NCI-H1105 treated with DMSO at 0.1 percent for 48 hours (cell line): Measurements from ENCODE around the gene LRTM1.

Source experiments
- DNase-seq: peaks from one replicate; lab custom pipeline; 2025; lab: John Stamatoyannopoulos, UW

Gene LRTM1

DNA sequence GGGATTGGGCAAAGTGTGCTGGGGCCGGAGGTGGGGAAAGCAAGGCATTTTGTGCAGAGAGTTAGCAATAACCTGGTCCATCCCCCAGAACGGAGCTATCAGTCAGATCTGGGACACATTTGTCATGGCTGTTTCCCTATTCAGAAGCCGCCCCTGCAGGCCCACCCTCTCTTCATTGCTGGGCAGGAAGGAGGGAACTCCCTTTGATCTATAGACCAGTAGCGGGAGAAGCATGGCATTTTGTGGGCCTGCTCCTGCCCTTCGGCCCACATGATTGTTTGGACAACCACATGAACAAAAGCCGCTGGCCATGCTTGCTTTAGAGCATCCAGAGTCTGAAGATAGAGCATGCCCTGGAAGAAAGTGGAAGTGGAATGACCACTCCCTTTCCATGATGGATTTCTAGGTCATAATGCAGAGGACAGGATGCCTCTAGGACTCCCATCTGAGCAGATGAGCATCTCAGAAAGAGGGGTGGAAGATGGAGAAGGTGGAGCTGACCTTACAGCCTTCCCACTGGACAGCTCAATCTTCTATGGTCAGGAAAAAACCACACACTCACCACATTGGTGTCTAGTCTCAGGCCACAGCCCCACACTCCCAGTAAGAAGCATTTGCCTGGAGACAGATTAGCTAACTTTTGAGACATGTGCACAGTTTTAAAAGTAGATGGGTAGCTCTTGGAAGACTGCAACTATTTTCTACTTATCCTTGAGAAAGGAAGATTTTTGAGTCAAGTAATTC lies 11.9 kb upstream of the LRTM1 start:
- no peak for DNase-seq

DNA sequence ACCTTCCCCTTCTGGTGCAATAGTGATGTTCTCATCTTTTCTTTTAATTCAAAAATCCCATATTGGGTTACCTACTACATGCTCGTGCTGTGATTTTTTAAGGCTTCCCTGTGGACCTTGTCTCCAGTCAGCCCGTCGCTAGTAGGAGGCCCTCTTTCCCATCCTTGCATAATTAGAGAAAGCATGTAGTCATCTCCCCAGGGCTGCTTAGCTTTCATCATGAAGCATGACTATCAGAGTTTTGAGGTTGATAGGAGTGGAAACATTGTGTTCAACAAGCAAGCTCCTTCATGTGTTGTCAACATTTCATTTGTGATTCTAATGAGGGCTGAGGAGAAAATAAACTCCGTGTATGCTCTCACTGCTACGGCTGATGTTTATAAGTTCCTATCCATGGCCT lies 8.7 kb upstream of the LRTM1 start:
- DNase-seq, result no peak

DNA sequence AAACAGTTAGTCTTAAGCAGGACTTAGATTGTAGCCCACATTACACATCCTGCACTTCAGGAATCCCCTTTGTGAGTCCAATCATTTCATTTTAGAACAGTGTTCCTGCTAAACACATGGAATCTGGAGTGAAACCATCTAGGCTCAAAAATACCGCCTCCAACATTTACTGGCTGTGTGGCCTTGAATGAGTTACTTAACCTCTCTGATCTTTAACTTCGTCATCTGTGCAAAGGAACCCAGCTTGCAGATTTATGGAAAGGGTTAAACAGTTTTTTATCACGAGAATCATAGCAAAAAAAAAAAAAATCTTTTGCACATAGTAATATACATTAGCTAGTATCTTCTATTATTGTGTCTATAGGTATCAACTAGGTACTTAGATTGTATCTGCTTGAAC lies 8.0 kb upstream of the LRTM1 start:
- DNase-seq, result no peak

DNA sequence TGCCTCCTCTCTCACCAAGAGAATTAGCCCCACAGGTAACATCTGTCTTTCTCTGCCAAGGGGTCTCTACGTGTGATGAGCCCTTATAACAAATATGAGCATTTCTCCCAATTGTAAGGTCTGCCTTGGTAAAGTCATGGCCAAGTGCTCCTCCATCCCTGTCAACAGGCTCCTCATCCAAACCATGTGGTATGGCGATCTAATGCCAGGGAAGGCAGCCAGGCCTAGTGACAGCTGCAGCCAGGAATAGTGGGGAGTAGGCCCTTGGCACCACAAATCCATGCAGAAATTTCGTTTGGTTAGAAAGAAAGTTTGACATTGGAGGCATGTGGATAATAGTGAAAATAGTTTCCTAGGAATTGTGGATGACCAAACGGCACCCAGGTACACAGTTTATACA lies 4.7 kb upstream of the LRTM1 start:
- no peak for DNase-seq

DNA sequence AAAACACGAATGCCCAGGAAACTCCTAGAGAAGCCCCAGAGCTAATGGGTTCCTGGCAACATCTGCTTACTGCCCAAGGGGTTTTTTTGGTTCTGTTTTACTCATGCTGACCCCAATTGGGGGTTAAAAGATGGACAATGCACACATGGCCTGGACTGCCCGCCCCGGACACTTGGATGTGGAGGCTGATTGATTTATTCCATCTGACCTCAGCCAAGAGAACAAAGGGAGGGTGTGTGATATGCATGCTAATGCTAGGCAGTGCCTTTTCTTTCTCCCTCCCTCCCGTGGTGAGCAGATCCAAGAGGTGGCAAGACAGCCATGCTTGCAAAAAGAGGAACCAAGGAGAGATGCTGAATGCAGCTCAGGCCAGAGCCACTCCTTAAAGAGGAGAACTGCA lies 3.3 kb upstream of the LRTM1 start:
- DNase-seq, result no peak

DNA sequence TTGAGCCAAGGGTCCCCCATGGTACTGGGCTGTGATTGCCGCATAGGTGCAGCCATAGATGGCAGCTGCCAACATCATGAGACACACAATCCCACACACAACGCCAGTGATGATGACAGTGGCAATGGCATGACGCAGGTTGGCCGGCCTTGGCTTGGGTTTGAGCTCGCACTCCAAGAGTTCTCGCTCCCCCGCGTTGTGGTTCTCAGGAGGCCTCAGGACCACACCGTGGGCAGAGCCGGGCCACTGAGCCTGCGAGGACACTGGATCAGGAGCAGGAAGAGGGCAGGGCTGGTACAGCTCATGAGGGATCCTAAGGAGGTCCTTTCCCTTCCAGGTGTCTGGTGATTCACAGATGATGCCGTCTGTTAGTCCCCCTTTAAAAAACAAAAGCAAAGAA lies 9.3 kb downstream of the LRTM1 start:
- no peak for DNase-seq

DNA sequence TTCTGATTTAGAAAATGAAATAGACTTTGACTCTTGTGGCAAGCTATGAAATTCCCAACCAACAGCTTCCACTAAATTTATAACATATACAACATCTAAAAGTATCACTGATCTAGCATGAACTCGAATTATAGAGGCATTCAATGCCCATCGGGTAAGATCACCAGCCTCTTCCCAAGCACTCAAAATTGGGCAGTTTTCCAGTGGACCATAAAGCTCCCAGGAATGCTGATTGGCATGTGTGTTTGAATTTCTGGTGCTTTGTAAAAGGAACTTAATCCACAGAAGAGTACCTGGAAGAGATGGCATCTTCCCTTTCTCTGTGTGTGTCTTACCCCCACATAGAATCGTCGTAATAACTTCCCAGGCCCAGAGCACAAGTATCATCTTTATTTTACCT lies 10.0 kb downstream of the LRTM1 start:
- DNase-seq, result no peak

DNA sequence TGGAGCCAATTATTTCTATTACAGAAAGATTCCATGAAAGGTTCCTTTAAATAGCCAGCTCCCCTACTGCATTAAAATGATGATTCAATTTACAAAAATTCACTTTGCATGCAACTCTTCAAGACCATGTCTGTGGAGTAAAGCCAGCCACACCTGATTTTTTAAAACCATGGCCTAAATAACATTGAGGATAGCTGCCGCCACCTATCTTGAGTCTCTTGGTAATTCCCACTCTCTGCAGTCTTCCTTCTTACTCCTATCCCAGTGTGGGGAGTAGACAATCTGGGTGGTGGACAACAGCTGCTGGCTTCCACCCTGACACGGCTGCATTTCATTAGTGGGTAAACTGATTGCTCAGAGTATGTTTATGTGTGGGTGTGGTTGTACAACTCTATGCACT lies 10.7 kb downstream of the LRTM1 start:
- no peak for DNase-seq

DNA sequence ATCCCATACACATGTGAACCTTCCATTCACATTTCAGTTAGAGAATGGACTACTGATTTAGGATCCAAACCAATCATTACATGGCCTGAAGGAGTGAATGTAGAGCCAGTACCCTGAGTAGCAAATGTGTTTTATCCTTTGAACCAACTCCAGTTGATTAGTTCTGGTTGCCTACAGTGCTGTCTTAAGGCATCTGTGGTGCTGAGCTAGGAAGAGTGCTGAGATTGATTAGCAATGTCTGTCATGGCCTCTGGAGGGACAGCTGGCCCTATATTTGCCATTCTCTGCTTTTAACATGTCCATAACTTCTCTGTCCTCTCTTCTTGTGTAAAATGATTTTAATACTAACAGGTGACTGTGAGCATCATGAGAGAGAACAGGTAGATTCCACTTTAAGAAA lies 11.1 kb downstream of the LRTM1 start:
- no peak for DNase-seq

DNA sequence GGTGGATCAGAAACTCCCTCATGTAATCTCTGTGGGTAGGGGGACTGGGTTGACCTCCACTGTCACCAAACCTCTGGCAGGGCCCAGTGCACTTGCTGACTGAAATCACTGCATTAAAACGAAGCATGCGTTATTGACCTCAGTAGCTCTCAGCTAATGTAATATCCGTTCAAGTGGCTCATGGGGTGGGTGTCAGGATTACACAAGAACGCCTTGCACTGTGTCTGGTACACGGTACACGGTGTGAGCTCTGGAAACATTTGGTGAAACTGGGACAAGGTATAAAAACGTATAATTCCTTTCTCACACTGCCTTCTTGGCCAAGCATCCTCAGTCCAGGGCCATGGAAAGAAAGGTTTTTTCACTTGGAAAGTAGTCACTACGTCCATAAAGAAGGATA lies 11.9 kb downstream of the LRTM1 start:
- no peak for DNase-seq

DNA sequence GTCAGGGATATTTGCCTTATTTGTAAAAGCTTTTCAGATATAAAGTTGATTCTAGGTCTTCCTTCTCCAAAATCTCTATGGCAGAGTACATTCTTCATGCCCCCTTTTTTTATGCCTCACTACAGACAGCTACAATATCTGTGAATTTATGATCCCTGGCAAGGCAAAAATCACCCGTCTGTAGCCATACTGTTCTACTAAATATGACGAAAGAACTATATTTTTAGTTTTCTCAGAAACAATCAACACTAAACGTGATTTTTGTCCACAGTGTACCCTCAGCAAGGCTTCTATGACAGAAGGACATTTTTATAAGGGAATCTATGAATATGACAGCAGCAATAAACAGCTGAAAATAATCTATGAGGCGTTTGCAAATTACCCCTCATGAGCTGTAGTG lies 12.7 kb downstream of the LRTM1 start:
- no peak for DNase-seq

DNA sequence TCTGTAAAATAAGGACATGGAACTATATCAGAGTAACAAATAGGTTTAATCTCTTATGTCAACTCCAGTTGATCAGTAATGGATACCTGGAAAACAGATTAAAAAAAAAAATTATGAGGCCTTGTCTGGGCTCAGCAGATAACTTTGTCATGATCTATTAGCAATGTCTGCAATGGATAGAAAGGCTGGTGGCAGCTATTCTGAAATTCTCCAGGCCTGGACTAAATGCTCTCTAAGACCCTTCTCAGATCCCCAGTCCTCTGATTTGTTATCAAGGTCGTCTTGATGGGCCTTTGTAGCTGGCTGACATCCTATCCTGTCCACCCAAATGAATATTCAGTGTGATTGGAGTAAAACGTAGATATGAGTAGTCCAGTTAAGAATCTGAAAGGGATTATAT lies 13.7 kb downstream of the LRTM1 start:
- DNase-seq, result no peak

DNA sequence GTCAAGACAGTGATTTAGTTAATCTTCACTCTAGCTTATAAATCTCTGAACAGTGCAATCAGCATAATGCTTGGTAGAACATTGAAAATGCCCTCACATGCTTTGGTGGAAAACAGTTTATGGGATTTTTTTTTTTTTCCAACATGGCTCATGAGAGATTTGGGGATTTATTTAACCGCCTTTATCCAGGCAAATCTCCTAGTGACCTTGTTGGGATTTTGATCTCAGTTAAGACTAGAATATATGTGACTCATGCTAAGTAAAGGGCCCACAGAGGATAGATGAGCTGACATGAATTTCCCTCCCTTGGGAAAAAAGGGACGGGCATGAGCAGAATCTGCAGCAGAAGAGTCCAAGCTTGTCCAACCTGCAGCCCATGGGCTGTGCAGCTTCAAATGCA lies 18.7 kb downstream of the LRTM1 start:
- no peak for DNase-seq

DNA sequence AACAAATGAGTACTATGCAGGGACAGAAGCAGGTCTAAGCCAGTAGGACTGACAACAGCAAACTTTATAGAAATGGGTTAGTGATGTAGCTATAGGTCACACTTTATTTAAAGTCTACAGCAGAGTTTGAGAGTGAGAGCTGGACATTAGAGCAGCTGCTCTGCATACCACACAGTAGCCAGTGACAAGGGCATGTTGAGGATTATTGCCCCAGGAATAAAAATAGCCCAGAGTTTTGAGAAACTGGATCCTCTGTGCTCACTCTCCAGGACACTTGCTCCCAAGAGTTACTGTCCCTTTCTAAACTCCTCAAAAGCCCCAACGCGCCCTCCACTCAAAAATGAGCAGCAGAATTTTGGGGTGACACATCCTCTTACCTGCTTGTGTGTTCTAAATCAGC lies 21.1 kb downstream of the LRTM1 start:
- no peak for DNase-seq

DNA sequence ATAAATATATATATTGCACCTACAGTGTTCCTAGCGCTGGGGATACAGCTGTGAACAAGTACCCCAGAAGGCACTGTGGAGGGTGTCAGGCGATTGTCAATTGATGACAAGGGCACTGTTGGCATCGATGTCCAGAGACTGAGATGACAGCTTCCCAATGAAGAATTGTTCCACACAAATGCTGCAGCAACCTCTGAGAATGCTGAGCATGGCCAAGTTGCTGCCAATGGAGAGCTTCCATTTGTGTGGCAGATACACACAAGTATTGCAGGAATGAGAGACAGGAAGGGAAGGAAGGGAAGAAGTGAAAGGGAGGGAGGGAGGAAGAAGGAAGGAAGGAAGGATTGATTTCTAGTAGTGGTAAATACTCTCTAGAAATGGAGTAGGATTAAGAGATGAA lies 21.9 kb downstream of the LRTM1 start:
- DNase-seq, result no peak

DNA sequence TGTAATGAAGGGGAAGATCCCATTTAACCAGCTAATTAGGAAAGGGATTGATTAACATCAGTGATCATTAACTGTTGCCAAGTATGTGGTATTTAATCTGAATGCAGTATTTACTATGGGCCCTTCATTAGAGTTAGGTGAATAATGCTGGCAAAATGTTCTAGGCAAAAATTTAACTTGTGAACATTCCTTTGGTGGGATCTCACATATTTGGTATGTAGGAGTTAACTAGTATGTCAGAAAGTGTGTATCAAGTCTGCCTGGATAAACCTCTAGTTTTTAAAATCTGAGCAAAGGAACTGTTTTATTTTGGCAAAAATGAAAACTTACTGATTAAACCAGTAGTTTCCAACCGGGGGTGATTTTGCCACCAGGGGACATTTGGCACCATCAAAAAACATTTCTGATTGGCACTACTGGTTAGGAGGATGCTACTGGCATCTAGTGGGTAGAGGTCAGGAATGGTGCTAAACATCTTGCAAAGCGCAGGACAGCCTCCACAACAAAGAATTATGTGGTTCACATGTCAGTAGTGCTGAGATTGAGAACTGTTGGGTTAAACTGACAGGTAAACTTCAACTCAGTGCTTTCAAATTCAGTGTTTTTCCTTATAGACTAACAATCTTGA lies 22.5 kb downstream of the LRTM1 start:
- no peak for DNase-seq

DNA sequence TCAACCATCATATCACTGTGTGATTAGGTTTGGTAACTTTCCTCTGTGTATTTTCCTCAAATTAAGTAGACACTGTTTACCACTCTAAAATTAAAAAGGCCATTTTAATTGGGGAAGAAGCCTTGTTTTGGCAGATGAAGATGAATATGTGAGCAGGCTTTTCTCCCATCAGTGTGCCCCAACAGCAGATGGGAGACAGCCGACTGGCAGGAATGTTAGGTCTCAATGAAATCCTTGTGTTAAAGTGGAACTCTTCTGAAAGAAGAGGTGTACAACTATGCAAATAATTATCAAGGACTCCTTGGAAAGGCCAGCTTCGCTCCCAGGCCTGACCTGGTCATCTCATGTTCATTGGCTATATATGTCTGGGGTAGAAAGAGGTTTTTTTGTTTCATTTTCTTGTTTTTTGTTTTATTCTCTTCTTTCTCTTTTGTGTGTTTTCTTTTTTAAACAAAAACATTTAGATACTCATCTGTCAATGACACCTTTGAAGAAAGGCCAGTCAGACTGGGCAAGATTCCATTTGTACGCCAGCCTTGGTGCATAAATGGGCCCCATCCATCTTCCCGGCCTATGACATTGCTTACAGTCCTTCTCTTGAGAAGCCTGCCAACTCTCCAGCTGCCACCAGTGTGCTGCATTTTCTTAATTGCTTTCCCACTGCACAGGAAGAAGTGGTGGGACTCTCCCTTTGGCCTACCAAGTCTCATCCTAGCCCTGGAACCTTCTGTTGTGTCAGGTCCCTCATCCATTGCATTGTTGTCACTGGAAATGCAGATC lies 25.8 kb downstream of the LRTM1 start:
- no peak for DNase-seq

DNA sequence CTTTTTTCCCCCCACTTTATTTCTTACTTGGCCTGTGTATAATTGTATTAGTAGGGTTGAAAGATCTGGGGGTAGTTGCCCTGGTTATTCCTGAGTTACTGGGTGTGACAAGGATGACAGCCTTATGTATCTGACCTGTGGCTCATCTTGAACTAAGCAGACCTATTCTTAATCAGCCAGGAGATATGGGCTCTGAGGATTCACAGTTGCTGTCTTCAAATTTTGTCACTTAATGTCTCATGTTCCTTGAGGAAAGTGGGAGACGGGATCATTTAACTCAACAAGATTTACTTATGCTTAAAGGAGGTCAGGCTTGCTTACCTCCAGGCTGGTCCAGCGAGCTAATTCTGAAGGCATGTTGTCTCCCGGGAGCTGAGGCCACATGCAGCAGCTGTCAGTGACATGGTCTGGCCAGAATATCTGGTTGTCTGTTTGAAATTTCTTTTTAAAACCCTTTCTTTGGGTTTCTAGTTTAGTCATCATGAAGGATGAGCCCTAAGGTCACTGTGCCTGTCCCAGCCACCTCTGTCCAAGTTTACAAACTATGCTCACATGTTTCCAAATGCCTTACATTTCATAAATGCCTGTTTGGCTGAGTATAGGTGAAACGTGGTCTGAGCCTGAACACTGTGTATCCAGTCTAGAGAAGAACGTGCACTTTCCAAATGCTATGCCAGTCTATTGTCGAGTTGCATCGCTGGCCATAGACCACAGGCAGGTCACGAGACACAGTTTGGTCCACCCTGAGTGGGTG lies 26.8 kb downstream of the LRTM1 start:
- no peak for DNase-seq

DNA sequence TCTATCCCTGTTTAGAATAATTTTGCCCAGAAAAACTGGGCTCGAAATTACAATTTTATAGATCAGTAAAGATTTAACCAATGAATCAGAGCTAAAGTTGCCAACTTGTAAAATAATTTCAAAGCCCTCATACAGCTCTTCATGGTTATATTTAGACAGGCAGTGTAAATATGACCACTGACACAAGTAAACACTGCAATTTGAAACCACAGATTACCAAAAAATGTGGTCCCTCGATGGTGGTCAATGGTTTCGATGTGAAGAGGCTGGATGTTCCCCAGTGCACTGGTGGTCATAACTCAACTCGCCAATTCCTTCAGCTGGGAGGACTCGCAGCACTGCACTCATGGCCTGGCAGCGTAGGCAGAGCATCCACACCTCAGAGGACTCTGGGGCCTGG lies 28.6 kb downstream of the LRTM1 start:
- no peak for DNase-seq

DNA sequence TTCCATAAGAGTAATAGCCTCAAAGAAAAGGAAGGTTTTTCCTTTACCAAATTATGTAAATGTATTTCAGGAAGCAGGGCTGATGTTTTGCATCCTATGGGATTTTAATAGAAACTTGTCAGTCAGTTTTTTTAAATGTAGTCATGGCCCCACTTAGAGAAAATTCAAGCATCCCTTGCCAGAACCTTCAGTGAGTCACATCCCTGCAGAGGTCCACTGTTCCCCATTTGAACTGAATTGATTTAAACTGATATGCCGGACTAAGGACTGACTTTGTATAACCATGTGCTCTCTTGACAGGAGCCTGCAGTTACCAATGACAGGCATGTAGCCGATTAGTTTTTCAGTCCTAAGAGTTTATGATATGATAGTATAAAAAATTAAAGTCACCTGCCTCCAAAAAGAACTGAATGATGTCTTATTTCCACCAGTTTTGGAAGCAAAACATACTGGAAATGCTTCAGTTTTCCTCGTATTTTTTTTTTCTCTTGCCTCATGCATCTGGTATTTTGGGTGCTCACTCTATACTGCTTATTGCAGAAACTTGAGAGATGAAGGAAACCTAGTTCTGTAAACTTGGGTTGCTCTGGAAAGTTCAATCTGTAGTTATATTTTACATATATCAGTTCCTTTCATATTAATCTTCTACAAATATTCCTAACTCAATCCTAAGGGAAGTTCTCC lies 30.7 kb downstream of the LRTM1 start:
- no peak for DNase-seq

DNA sequence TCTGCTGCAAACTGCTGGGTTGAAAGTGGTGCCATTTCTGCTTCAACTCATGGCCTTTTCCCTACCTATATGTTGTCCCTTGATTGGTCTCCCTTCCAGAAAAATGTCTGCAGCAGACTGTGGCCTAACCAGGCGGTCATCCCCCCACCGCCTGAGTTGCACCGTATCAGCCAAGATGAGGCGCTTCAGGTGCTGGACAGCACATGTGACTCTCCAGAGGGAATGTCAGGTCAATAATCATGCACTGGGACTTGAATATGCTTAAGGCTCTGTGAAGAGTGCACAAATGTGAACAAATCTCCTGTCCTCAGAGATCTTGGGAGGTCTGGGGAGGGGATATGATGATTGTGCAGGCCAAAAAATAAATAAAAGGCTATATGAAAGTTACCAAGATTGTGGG lies 32.2 kb downstream of the LRTM1 start:
- DNase-seq, result no peak

DNA sequence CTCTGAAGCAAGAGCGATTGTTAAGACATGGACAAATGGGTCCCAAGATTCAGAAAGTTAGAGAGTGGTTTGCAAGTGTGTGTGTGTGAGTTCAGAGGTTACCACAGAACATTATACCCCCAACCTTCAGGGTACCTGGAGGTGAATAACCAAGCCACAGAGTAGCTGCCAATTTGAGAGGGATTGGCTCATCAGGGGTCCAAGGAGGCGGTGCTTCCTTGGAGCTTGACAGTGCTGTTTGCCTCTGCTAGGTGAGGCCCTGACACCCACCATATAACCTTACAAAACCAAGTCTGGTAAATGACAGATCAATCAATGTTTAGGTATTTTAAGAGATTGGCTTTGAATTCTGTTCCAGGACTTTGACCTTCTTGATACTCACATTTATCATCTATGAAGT lies 35.7 kb downstream of the LRTM1 start:
- no peak for DNase-seq
